Heart left ventricle (tissue), 16 donors: ENCODE results near the gene B3GLCT. TPM values are rescaled to one million over a fixed set of nuclear protein-coding genes. Genes with fewer than 3 reads are reported as not detected.

ENCODE experiments used
- ATAC-seq, 4 donors: fragments of 200-7000 bp; cut with Tn5 transposase; one replicate each; pipeline ENCODE4 v1.9.1; 2020 to 2022; ENCODE audit warnings: moderate library complexity in 4 of 4, mild to moderate bottlenecking in 3 of 4, moderate number of reproducible peaks in 1 of 4
- DNase-seq, 5 donors: peaks; one replicate each; pipeline ENCODE4 v3.0.0-alpha.2; 2020
- H3K27ac ChIP-seq, 12 donors: fragments of 200-600 bp; sonication (generic) in 4 of 12; one replicate each; pipeline versions ENCODE4 v1.5.0 to v1.8.0; 2016 to 2022; ENCODE audit warnings: mild to moderate bottlenecking in 2 of 12
- H3K27me3 ChIP-seq, 9 donors: fragments of 200-600 bp; sonication (generic) in 2 of 9; one replicate each; pipeline versions ENCODE4 v1.5.1 to v1.8.0; 2016 to 2022; ENCODE audit warnings: mild to moderate bottlenecking in 3 of 9
- H3K36me3 ChIP-seq, 9 donors: fragments of 200-600 bp; sonication (generic) in 2 of 9; one replicate each; pipeline versions ENCODE4 v1.5.0 to v1.8.0; 2018 to 2022; ENCODE audit warnings: mild to moderate bottlenecking in 2 of 9
- H3K4me1 ChIP-seq, 12 donors: fragments of 200-600 bp; sonication (generic) in 4 of 12; one replicate each; pipeline versions ENCODE4 v1.5.0 to v1.8.0; 2016 to 2022; ENCODE audit warnings: mild to moderate bottlenecking in 3 of 12
- H3K4me3 ChIP-seq, 12 donors: fragments of 200-600 bp; sonication (generic) in 4 of 12; one replicate each; pipeline versions ENCODE4 v1.5.0 to v1.8.0; 2017 to 2022; ENCODE audit warnings: mild to moderate bottlenecking in 9 of 12, moderate library complexity in 4 of 12
- H3K9me3 ChIP-seq, 12 donors: fragments of 200-600 bp; sonication (generic) in 4 of 12; one replicate each; pipeline versions ENCODE4 v1.5.0 to v1.8.0; 2016 to 2022; ENCODE audit warnings: mild to moderate bottlenecking in 1 of 12
- POLR2A ChIP-seq, 2 donors: fragments of 450-650 bp; IDR thresholded peaks; one replicate each; pipeline ENCODE4 v1.6.1; 2017; ENCODE audit warnings: antibody characterized with exemption in 2 of 2, mild to moderate bottlenecking in 2 of 2, moderate library complexity in 2 of 2
- WGBS, 4 donors: extraction: QIAGEN DNeasy Blood & Tissue Kit in 2 of 4; methylation state at CpG; one replicate each; pipeline versions ENCODE4 v1.1.5 to v1.1.7; 2013 to 2018; 5-methylcytosine and 5-hydroxymethylcytosine counted together
- intact Hi-C, 10 donors: fragments of 100-400 bp; cut with DNase I; formaldehyde crosslinking; loops; one replicate each; pipeline versions ENCODE4 v1.11.1 to v1.14.2; 2022
- polyA plus RNA-seq, 2 donors: library from polyadenylated mRNA; stranded (reverse); fragments of 200-250 nt; gene quantifications; one replicate each; pipeline ENCODE4 v1.2.3, GENCODE V29; 2013
- total RNA-seq, 9 donors: library from RNA; depleted of rRNA in 2 of 9; stranded (reverse); fragments of >200 nt in 2 of 9; fragmentation: NEBNext Ultra II Directional in 3 of 9; extraction: Animal tissue kit (Norgen Biotek cat#: 25700) in 3 of 9; gene quantifications; one replicate each; pipeline versions ENCODE4 v1.1.0 to v1.2.4, GENCODE V29; 2016 to 2023
- TF ChIP-seq, protein P1 (sequence below), 12 donors: fragments of 200-600 bp; sonication (generic) in 4 of 12; IDR thresholded peaks; one replicate each; pipeline versions ENCODE4 v1.5.0 to v1.8.0; 2018 to 2022; ENCODE audit warnings: antibody characterized with exemption in 12 of 12, mild to moderate bottlenecking in 5 of 12
- donor health status: ischemic (EF 13 %, LVEDD 7.1; RV severe dilation, severe dysfunction).
- donor health status: healthy with polysubstance abuse.
- donor health status: DM: no; HTN: yes; CAD: no.
- donor health status: DM: no; HTN: no; CAD: no.
- donor health status: ischemic (EF 25% LVEDD 6.9; RV normal size, moderate dysfunction).
- donor health status: ischemic (EF 25% LVEDD 5.7; RV mildly dilated, moderate dysfunction).
- donor health status: healthy.
- donor health status: DM: yes; HTN: yes; CAD: no.
- donor health status: ischemic (EF 35%, LVEDD 5.7; RV mildly dilated, moderate dysfunction).
- donor health status: nonischemic (EF 11% LVEDD 7.7; RV severe dilation, severe dysfunction).
- donor health status: DM: yes; HTN: yes; CAD: no.
- donor health status: PGD.
- donor health status: ischemic (EF 29% LVEDD 5.4; RV normal size, mild dysfunction).
- donor health status: nonischemic (EF 23%, LVEDD 6.1; RV moderate dilation, normal function).

Gene B3GLCT
- total and polyA plus RNA-seq, 11 donors = 5.5 to 27.2 (median 20.3) TPM

- H3K27ac ChIP-seq = peak overlapping the region; percentile 93 to 100 (median 98)
- intact Hi-C loops = loop anchor here in 4 of 10 donors (1.0 to 10.0 kb wide), 4 partner anchors 37 to 545 kb away; no protein-coding TSS in a partner anchor
- WGBS, 4 donors = 8 to 14% (median 11%) methylated on average over 15 of the region's 15 CpGs
- DNase-seq = no peak
- H3K36me3 ChIP-seq = no peaks in the 10 kb centered on the region
- peaks cover 0 to 41% (median 17%) of the 10 kb centered on the region in 12 donors for H3K4me1 ChIP-seq
- TF ChIP-seq, protein P1, sequence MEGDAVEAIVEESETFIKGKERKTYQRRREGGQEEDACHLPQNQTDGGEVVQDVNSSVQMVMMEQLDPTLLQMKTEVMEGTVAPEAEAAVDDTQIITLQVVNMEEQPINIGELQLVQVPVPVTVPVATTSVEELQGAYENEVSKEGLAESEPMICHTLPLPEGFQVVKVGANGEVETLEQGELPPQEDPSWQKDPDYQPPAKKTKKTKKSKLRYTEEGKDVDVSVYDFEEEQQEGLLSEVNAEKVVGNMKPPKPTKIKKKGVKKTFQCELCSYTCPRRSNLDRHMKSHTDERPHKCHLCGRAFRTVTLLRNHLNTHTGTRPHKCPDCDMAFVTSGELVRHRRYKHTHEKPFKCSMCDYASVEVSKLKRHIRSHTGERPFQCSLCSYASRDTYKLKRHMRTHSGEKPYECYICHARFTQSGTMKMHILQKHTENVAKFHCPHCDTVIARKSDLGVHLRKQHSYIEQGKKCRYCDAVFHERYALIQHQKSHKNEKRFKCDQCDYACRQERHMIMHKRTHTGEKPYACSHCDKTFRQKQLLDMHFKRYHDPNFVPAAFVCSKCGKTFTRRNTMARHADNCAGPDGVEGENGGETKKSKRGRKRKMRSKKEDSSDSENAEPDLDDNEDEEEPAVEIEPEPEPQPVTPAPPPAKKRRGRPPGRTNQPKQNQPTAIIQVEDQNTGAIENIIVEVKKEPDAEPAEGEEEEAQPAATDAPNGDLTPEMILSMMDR (IDR thresholded peaks at IDR 0.05) = no peak
- TF ChIP-seq POLR2A (IDR thresholded peaks at IDR 0.05) = no peak
- H3K4me3 ChIP-seq = peak overlapping the region in 11 of 12 donors; percentile 52 to 99 (median 82)
- no peak for ATAC-seq
- H3K9me3 ChIP-seq = no peaks in the 10 kb centered on the region
- H3K27me3 ChIP-seq = no peaks in the 10 kb centered on the region
Observed at GRCh38 chr13:31199527-31199848, 287 bp upstream of the B3GLCT start.

GRCh38 chr13:31200637-31200971 lies 829 bp downstream of the B3GLCT start:
- peak overlapping the region; percentile 52 to 99 (median 82) for H3K4me3 ChIP-seq
- ATAC-seq (peak; percentile 26 to 63 (median 58)), DNase-seq (peak; percentile 54 to 86 (median 71))
- H3K9me3 ChIP-seq = no peaks in the 10 kb centered on the region
- 0 to 1% (median 0%) methylated on average over 9 to 34 of the region's 34 CpGs for WGBS, 4 donors
- intact Hi-C loops = loop anchor here in 3 of 10 donors (2.0 to 10.0 kb wide), 3 partner anchors 38 to 224 kb away; partner anchors contain the start of gene HSPH1 (in 1 of the 3)
- no peaks in the 10 kb centered on the region for H3K36me3 ChIP-seq
- TF ChIP-seq, protein P1 (IDR thresholded peaks at IDR 0.05) = no peak
- peak in 1 of 2 donors; percentile 23 for TF ChIP-seq POLR2A (IDR thresholded peaks at IDR 0.05)
- peaks cover 0 to 46% (median 19%) of the 10 kb centered on the region in 12 donors for H3K4me1 ChIP-seq
- peak overlapping the region; percentile 93 to 100 (median 98) for H3K27ac ChIP-seq
- no peaks in the 10 kb centered on the region for H3K27me3 ChIP-seq

DNA sequence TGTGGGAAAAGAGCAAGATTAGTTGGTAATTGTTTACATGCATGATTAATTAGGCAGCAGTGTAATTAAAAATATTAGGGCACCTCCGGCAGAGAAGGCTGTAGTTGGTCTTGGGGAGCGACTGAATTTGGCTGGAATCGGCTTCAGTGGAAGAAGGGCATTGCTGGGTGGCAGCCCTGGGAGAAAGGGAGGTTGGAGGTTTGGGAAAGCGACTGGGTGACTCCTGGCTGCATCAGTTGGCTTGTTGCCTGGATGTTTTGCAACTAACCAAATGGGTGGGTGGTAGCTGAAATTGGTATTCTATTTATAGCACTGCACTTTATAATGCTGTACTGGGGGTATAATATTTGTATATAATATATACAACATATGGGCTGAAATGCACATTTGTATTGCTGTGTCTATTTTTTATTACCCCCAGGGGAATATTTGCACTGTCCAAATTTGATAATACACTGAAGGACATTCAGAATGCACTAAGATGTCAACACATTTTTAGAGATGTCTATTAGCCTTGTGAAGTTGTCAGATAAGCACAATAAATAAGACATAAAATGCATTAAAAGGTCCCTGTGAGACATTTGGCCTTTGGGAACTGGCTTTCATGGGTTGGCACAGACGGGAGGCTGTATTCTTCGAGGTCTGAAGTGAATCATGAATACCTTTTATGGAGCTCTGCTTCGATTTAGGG lies 1.7 kb downstream of the B3GLCT start:
- 25 to 33% (median 32%) methylated on average over 7 of the region's 7 CpGs for WGBS, 4 donors
- ATAC-seq = peak; percentile 4 to 60 (median 44)

GRCh38 chr13:31204592-31204991 lies 4.8 kb downstream of the B3GLCT start:
- Histone ChIP-seq H3K27me3 (no peaks in the 10 kb centered on the region), H3K4me3 (no peak overlapping the region), H3K36me3 (no peaks in the 10 kb centered on the region), H3K27ac (peak overlapping the region in 7 of 12 donors; percentile 26 to 71 (median 49)), H3K4me1 (peaks cover 0 to 71% (median 29%) of the 10 kb centered on the region in 12 donors), H3K9me3 (no peaks in the 10 kb centered on the region)
- no peak for TF ChIP-seq POLR2A (IDR thresholded peaks at IDR 0.05)
- TF ChIP-seq, protein P1 (IDR thresholded peaks at IDR 0.05) = no peak
- ATAC-seq = no peak
- intact Hi-C loops = loop anchor here in 2 of 10 donors (5.0 to 10.0 kb wide), 2 partner anchors 42 to 220 kb away; partner anchors contain the start of gene HSPH1 (in 1 of the 2)
- WGBS, 4 donors = 61 to 88% (median 70%) methylated on average over 1 of the region's 1 CpG
- DNase-seq = no peak

More for the DNA sequence above, 1.7 kb downstream of the B3GLCT start:
- H3K4me3 ChIP-seq = peak overlapping the region in 11 of 12 donors; percentile 52 to 99 (median 82)
- TF ChIP-seq, protein P1 (IDR thresholded peaks at IDR 0.05) = no peak
- no peak for TF ChIP-seq POLR2A (IDR thresholded peaks at IDR 0.05)
- peak in 4 of 5 donors; percentile 53 to 68 (median 67) for DNase-seq
- peak overlapping the region; percentile 93 to 100 (median 98) for H3K27ac ChIP-seq
- H3K36me3 ChIP-seq = no peaks in the 10 kb centered on the region
- intact Hi-C loops = loop anchor here in 3 of 10 donors (2.0 to 10.0 kb wide), 3 partner anchors 39 to 223 kb away; partner anchors contain the start of gene HSPH1 (in 1 of the 3)
- H3K9me3 ChIP-seq = no peaks in the 10 kb centered on the region
- no peaks in the 10 kb centered on the region for H3K27me3 ChIP-seq
- H3K4me1 ChIP-seq = peaks cover 0 to 46% (median 19%) of the 10 kb centered on the region in 12 donors
